ENCODE results near the gene HOXC13.

Gene HOXC13

GRCh38 chr12:53955776-53956250, 17.2 kb downstream of the HOXC13 start:
- H3K4me1 ChIP-seq (ENCODE audit: insufficient read depth, low read length) = peaks cover 10% of the 10 kb centered on the region; the same call in 1 of the 2 replicates

GRCh38 chr12:53956251-53956887, 17.7 kb downstream of the HOXC13 start:
- Histone ChIP-seq H3K36me3 (ENCODE audit: insufficient read depth, low read length) (no peaks in the 10 kb centered on the region), H3K9me3 (ENCODE audit: control insufficient read depth, insufficient read depth, low read length) (no peaks in the 10 kb centered on the region), H3K9ac (ENCODE audit: low read depth, low read length) (no peak overlapping the region), H3K4me1 (ENCODE audit: insufficient read depth, low read length) (peaks cover 10% of the 10 kb centered on the region; the same call in 1 of the 2 replicates)

More at GRCh38 chr12:53955776-53956250, 17.2 kb downstream of the HOXC13 start:
- H3K36me3 ChIP-seq (ENCODE audit: insufficient read depth, low read length) = no peaks in the 10 kb centered on the region
- H3K9me3 ChIP-seq (ENCODE audit: control insufficient read depth, insufficient read depth, low read length) = no peaks in the 10 kb centered on the region
- no peak overlapping the region for H3K9ac ChIP-seq (ENCODE audit: low read depth, low read length)

- peaks cover 10% of the 10 kb centered on the region; the same call in 1 of the 2 replicates for H3K4me1 ChIP-seq (ENCODE audit: insufficient read depth, low read length)
- H3K36me3 ChIP-seq (ENCODE audit: insufficient read depth, low read length) = no peaks in the 10 kb centered on the region
- H3K9ac ChIP-seq (ENCODE audit: low read depth, low read length) = no peak overlapping the region
- H3K9me3 ChIP-seq (ENCODE audit: control insufficient read depth, insufficient read depth, low read length) = no peaks in the 10 kb centered on the region
These were observed 18.4 kb downstream of the HOXC13 start for GRCh38 chr12:53956914-53957536.

GRCh38 chr12:53958128-53958527, 19.5 kb downstream of the HOXC13 start:
- no peaks in the 10 kb centered on the region for H3K36me3 ChIP-seq (ENCODE audit: insufficient read depth, low read length)
- no peak overlapping the region for H3K9ac ChIP-seq (ENCODE audit: low read depth, low read length)
- H3K4me1 ChIP-seq (ENCODE audit: insufficient read depth, low read length) = peaks cover 6% of the 10 kb centered on the region; the same call in 1 of the 2 replicates
- H3K9me3 ChIP-seq (ENCODE audit: control insufficient read depth, insufficient read depth, low read length) = no peaks in the 10 kb centered on the region

- Histone ChIP-seq H3K9ac (ENCODE audit: low read depth, low read length) (no peak overlapping the region), H3K36me3 (ENCODE audit: insufficient read depth, low read length) (no peaks in the 10 kb centered on the region), H3K9me3 (ENCODE audit: control insufficient read depth, insufficient read depth, low read length) (no peaks in the 10 kb centered on the region), H3K4me1 (ENCODE audit: insufficient read depth, low read length) (peaks cover 4% of the 10 kb centered on the region; the same call in 1 of the 2 replicates)
These were observed 20.7 kb downstream of the HOXC13 start for GRCh38 chr12:53959314-53959713.

GRCh38 chr12:53960187-53961024, 21.8 kb downstream of the HOXC13 start:
- Histone ChIP-seq H3K4me1 (ENCODE audit: insufficient read depth, low read length) (peaks cover 4% of the 10 kb centered on the region; the same call in 1 of the 2 replicates), H3K36me3 (ENCODE audit: insufficient read depth, low read length) (no peaks in the 10 kb centered on the region), H3K9me3 (ENCODE audit: control insufficient read depth, insufficient read depth, low read length) (no peaks in the 10 kb centered on the region), H3K9ac (ENCODE audit: low read depth, low read length) (no peak overlapping the region)

GRCh38 chr12:53961025-53961761, 22.6 kb downstream of the HOXC13 start:
- Histone ChIP-seq H3K9me3 (ENCODE audit: control insufficient read depth, insufficient read depth, low read length) (no peaks in the 10 kb centered on the region), H3K4me1 (ENCODE audit: insufficient read depth, low read length) (no peaks in the 10 kb centered on the region), H3K9ac (ENCODE audit: low read depth, low read length) (no peak overlapping the region)

GRCh38 chr12:53963005-53963404, 24.4 kb downstream of the HOXC13 start:
- H3K36me3 ChIP-seq (ENCODE audit: insufficient read depth, low read length) = no peaks in the 10 kb centered on the region
- H3K9ac ChIP-seq (ENCODE audit: low read depth, low read length) = no peak overlapping the region
- H3K9me3 ChIP-seq (ENCODE audit: control insufficient read depth, insufficient read depth, low read length) = no peaks in the 10 kb centered on the region
- no peaks in the 10 kb centered on the region for H3K4me1 ChIP-seq (ENCODE audit: insufficient read depth, low read length)

More at GRCh38 chr12:53961025-53961761, 22.6 kb downstream of the HOXC13 start:
- H3K36me3 ChIP-seq (ENCODE audit: insufficient read depth, low read length) = no peaks in the 10 kb centered on the region

- Histone ChIP-seq H3K36me3 (ENCODE audit: insufficient read depth, low read length) (no peaks in the 10 kb centered on the region), H3K9ac (ENCODE audit: low read depth, low read length) (no peak overlapping the region), H3K9me3 (ENCODE audit: control insufficient read depth, insufficient read depth, low read length) (no peaks in the 10 kb centered on the region), H3K4me1 (ENCODE audit: insufficient read depth, low read length) (no peaks in the 10 kb centered on the region)
These were observed 25.0 kb downstream of the HOXC13 start for GRCh38 chr12:53963434-53964314.

GRCh38 chr12:53964315-53964713, 25.7 kb downstream of the HOXC13 start:
- H3K4me1 ChIP-seq (ENCODE audit: insufficient read depth, low read length) = no peaks in the 10 kb centered on the region
- H3K9ac ChIP-seq (ENCODE audit: low read depth, low read length) = no peak overlapping the region
- no peaks in the 10 kb centered on the region for H3K36me3 ChIP-seq (ENCODE audit: insufficient read depth, low read length)
- H3K9me3 ChIP-seq (ENCODE audit: control insufficient read depth, insufficient read depth, low read length) = no peaks in the 10 kb centered on the region

GRCh38 chr12:53965281-53966084, 26.9 kb downstream of the HOXC13 start:
- Histone ChIP-seq H3K9me3 (ENCODE audit: control insufficient read depth, insufficient read depth, low read length) (no peaks in the 10 kb centered on the region), H3K36me3 (ENCODE audit: insufficient read depth, low read length) (no peaks in the 10 kb centered on the region), H3K4me1 (ENCODE audit: insufficient read depth, low read length) (no peaks in the 10 kb centered on the region), H3K9ac (ENCODE audit: low read depth, low read length) (peak overlapping the region; percentile 26; the same call in 1 of the 2 replicates)

GRCh38 chr12:53966085-53966384, 27.4 kb downstream of the HOXC13 start:
- Histone ChIP-seq H3K4me1 (ENCODE audit: insufficient read depth, low read length) (no peaks in the 10 kb centered on the region), H3K9ac (ENCODE audit: low read depth, low read length) (peak overlapping the region; percentile 26; the same call in 1 of the 2 replicates), H3K9me3 (ENCODE audit: control insufficient read depth, insufficient read depth, low read length) (no peaks in the 10 kb centered on the region), H3K36me3 (ENCODE audit: insufficient read depth, low read length) (no peaks in the 10 kb centered on the region)

All from ES-I3 (cell line).